ENCODE measurements around the gene RRP12.

- TF ChIP-seq CTCF (IDR thresholded peaks at IDR 0.05) (no peak), POLR2A (IDR thresholded peaks at IDR 0.05) (no peak)
These were observed 27.4 kb upstream of the RRP12 start for GRCh38 chr10:97428572-97428981.
